HFFc6 (cell line): Measurements from ENCODE around the gene HBE1. TPM values are rescaled to one million over a fixed set of nuclear protein-coding genes. Genes with fewer than 3 reads are reported as not detected.

Source experiments
- DNase-seq: peaks from one replicate; pipeline ENCODE4 v3.0.0-alpha.2; 2018
- H3K27ac Mint-ChIP-seq: 2 replicates; pipeline ENCODE4 v1.8.0; 2020; ENCODE audit warnings: mild to moderate bottlenecking, mixed read lengths
- H3K27me3 Mint-ChIP-seq: 2 replicates; pipeline ENCODE4 v1.8.0; 2021; ENCODE audit warnings: mild to moderate bottlenecking, moderate library complexity, mixed read lengths; ENCODE audit not compliant: insufficient read depth
- H3K36me3 Mint-ChIP-seq: 2 replicates; pipeline ENCODE4 v1.8.0; 2021; ENCODE audit warnings: low read depth, mixed read lengths
- H3K4me1 Mint-ChIP-seq: 2 replicates; pipeline ENCODE4 v1.8.0; 2020; ENCODE audit warnings: low read depth, mixed read lengths
- H3K4me3 Mint-ChIP-seq: 2 replicates; pipeline ENCODE4 v1.8.0; 2020; ENCODE audit warnings: mild to moderate bottlenecking, moderate library complexity, mixed read lengths
- H3K9me3 Mint-ChIP-seq: 2 replicates; pipeline ENCODE4 v1.8.0; 2020; ENCODE audit warnings: mild to moderate bottlenecking, mixed read lengths
- total RNA-seq, 6 experiments: library from RNA; stranded (reverse); fragmentation: NEBNext Ultra II Directional; extraction: Animal tissue kit (Norgen Biotek cat#: 25700); gene quantifications; 2 replicates in 1 of 6; 3 replicates in 5 of 6; pipeline ENCODE4 v1.2.3, GENCODE V29; 2021
- TF ChIP-seq, protein P1 (sequence below): fragments of 200-600 bp; sonication (generic); IDR thresholded peaks from 2 replicates; pipeline ENCODE4 v1.5.0; 2021; ENCODE audit warnings: antibody characterized with exemption, mild to moderate bottlenecking

The HBE1 gene
- total RNA-seq, 6 experiments from 2014 or later = not detected

DNA sequence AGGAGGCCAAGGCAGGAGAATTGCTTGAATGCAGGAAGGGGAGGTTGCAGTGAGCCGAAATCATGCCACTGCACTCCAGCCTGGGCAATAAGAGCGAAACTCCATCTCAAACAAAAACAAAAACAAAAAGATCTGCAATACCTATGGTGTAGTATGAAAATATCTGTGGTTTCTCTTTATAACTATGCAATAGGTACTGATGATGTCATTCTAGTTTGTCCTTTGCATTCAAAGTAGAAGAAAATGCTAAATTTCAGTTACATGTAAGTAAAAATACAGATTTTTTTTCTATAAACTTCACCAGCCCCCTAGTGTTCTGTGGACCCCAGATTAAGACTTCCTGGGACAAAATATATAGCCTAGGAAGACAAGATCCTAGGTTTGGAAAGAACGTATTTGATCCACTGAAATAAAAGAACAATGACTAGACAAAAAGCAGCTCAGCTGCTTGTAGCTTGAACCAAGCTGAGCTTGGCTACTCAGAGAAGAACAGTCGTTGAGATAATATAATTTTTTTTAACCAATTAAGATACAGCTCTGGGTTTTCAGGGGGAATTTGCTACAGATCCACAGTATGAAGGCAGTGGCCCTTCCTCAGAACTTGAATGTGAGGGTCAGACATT, 2.8 kb upstream of the HBE1 start:
- TF ChIP-seq, protein P1, sequence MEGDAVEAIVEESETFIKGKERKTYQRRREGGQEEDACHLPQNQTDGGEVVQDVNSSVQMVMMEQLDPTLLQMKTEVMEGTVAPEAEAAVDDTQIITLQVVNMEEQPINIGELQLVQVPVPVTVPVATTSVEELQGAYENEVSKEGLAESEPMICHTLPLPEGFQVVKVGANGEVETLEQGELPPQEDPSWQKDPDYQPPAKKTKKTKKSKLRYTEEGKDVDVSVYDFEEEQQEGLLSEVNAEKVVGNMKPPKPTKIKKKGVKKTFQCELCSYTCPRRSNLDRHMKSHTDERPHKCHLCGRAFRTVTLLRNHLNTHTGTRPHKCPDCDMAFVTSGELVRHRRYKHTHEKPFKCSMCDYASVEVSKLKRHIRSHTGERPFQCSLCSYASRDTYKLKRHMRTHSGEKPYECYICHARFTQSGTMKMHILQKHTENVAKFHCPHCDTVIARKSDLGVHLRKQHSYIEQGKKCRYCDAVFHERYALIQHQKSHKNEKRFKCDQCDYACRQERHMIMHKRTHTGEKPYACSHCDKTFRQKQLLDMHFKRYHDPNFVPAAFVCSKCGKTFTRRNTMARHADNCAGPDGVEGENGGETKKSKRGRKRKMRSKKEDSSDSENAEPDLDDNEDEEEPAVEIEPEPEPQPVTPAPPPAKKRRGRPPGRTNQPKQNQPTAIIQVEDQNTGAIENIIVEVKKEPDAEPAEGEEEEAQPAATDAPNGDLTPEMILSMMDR = no peak
- no peak for DNase-seq
- Mint-ChIP-seq H3K4me1 (peaks cover 11% of the 10 kb centered on the region), H3K4me3 (no peak overlapping the region), H3K27me3 (no peaks in the 10 kb centered on the region), H3K36me3 (no peaks in the 10 kb centered on the region), H3K9me3 (no peaks in the 10 kb centered on the region), H3K27ac (no peak overlapping the region)

DNA sequence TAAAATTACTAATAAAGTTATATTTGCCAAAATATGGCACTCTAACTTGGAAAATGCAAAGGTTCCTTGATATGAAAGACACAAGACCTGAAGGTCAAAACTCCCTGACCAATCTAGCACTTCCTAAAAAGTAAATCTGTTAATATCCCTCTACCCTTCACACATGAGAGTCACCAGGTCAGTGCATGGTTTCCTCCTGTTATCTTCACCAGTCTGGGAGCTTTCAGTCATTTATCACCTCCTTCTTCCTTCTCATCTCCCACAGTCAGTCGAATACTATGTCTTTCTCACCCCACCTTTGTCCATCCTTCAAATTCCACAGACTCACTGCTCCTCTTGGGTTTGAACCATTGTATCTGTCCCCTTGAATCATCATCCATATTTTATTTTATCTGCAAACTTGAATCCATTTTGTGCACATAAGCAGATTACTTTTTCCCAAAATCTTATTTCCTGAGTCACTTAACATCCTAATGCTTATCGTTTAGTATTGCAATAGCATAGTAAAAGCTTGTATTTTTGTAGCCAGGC, 2.6 kb downstream of the HBE1 start:
- DNase-seq = no peak
- Mint-ChIP-seq H3K4me3 (no peak overlapping the region), H3K27me3 (no peaks in the 10 kb centered on the region; the same call in 1 of the 2 replicates), H3K4me1 (no peaks in the 10 kb centered on the region), H3K27ac (no peak overlapping the region), H3K9me3 (no peaks in the 10 kb centered on the region), H3K36me3 (no peaks in the 10 kb centered on the region)
- TF ChIP-seq, protein P1 = no peak

DNA sequence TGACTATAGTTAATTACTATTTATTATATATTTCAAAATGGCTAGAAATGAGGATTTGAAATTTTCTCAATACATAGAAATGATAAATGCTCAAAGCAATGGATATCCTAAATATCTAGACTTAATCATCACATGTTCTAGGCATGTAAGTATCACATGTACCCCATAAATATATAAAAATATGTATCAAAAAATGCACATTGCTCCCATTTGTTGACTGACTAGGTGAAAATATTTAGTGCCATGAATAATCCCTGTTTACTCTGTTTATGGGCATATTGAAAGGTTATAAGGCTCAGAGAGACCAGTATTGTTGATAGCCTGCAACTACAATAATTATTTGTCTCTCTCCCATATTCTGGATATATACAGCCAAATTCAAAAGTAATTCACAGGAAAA, 3.1 kb downstream of the HBE1 start:
- TF ChIP-seq, protein P1 = no peak
- H3K36me3 Mint-ChIP-seq = no peaks in the 10 kb centered on the region
- H3K27me3 Mint-ChIP-seq = no peaks in the 10 kb centered on the region; the same call in 1 of the 2 replicates
- DNase-seq = no peak
- H3K4me1 Mint-ChIP-seq = no peaks in the 10 kb centered on the region
- no peaks in the 10 kb centered on the region for H3K9me3 Mint-ChIP-seq
- no peak overlapping the region for H3K27ac Mint-ChIP-seq
- H3K4me3 Mint-ChIP-seq = no peak overlapping the region

DNA sequence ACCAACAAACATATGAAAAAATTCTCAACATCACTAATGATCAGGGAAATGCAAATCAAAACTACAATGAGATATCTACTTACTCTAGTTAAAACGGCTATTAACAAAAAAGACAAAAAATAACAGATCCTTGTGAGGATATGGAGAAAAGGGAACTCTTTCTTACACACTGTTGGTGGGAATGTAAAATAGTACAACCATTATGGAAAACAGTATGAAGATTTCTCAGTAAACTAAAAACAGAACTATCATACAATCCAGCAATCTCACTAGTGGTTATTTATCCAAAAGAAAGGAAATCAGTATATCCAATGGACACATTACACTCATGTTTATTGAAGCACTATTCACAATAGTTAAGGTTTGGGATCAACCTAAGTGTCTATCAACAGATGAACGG, 3.9 kb downstream of the HBE1 start:
- Mint-ChIP-seq H3K9me3 (no peaks in the 10 kb centered on the region), H3K4me3 (no peak overlapping the region), H3K27me3 (no peaks in the 10 kb centered on the region; the same call in 1 of the 2 replicates), H3K4me1 (no peaks in the 10 kb centered on the region), H3K36me3 (no peaks in the 10 kb centered on the region), H3K27ac (no peak overlapping the region)
- TF ChIP-seq, protein P1 = no peak
- no peak for DNase-seq

DNA sequence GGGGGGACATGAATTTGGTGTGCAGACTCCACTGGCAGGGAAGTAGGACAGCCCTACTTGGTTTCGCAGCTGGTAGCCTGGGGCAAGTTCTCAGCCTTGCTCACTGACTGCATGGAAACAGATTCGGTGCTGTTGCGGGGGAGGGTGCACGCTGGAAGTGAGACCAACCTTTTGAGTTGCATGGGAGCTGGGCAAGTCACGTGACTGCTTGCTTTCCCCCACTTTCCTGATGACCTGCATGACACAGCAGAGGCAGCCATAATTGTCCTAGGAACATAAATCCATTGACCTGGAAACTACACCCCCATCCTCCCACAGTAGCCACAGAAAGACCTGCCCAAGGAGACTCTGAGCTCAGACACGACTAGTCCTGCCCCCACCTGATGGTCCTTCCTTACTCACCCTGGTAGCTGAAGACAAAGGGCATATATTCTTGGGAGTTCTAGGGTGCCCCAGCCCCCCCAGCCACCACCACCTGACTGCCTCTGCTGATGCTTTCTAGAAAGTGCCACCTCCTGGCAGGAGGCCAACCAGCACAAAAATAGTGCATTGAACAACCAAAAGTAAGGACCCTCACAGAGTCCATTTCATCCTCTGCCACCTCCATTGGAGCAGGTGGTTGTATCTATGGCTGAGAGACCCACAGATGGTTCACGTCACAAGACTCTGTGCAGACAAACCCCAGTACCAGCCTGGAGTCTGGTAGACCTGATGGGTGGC, 11.0 kb downstream of the HBE1 start:
- no peak overlapping the region for H3K4me3 Mint-ChIP-seq
- no peaks in the 10 kb centered on the region; the same call in 1 of the 2 replicates for H3K27me3 Mint-ChIP-seq
- TF ChIP-seq, protein P1 = no peak
- no peak for DNase-seq
- no peaks in the 10 kb centered on the region for H3K9me3 Mint-ChIP-seq
- H3K36me3 Mint-ChIP-seq = peaks cover 9% of the 10 kb centered on the region; the same call in 1 of the 2 replicates
- H3K4me1 Mint-ChIP-seq = no peaks in the 10 kb centered on the region
- no peak overlapping the region for H3K27ac Mint-ChIP-seq
